Neuronal stem cell (in vitro differentiated cells): ENCODE data around the gene B3GALT5.
A peak's percentile ranks its signal among the peaks of the same experiment; 100 is the strongest.

Experiments
- DNase-seq: peaks from one replicate; pipeline ENCODE4 v3.0.0-alpha.2; 2013; ENCODE audit warnings: low spot score
- H2AFZ ChIP-seq: one replicate; pipeline ENCODE4 v1.6.1; 2013; ENCODE audit warnings: mild to moderate bottlenecking, low read length, inconsistent platforms
- H2AK5ac ChIP-seq: 2 replicates; pipeline ENCODE4 v1.6.1; 2013; ENCODE audit warnings: low read depth, mild to moderate bottlenecking, inconsistent platforms, low read length, moderate library complexity, mixed read lengths
- H2BK120ac ChIP-seq: 2 replicates; pipeline ENCODE4 v1.6.1; 2013; ENCODE audit warnings: low read depth, mild to moderate bottlenecking, inconsistent platforms, low read length, moderate library complexity, mixed read lengths
- H2BK12ac ChIP-seq: one replicate; pipeline ENCODE4 v1.6.1; 2013; ENCODE audit warnings: low read length, inconsistent platforms
- H2BK15ac ChIP-seq: 2 replicates; pipeline ENCODE4 v1.6.1; 2013; ENCODE audit warnings: mild to moderate bottlenecking, low read length, inconsistent platforms, mixed read lengths
- H2BK5ac ChIP-seq: one replicate; pipeline ENCODE4 v1.6.1; 2013; ENCODE audit warnings: inconsistent platforms, mild to moderate bottlenecking, low read length, moderate library complexity
- H3K14ac ChIP-seq: one replicate; pipeline ENCODE4 v1.6.1; 2013; ENCODE audit warnings: low read length, inconsistent platforms
- H3K18ac ChIP-seq: 2 replicates; pipeline ENCODE4 v1.6.1; 2013; ENCODE audit warnings: low read length, inconsistent platforms
- H3K23ac ChIP-seq: 2 replicates; pipeline ENCODE4 v1.6.1; 2013; ENCODE audit warnings: low read depth, mild to moderate bottlenecking, mixed read lengths, low read length, inconsistent platforms; ENCODE audit not compliant: poor library complexity
- H3K27ac ChIP-seq: replicated peaks from 3 replicates; pipeline ENCODE4 v1.5.1; 2013; ENCODE audit warnings: low read length, inconsistent platforms
- H3K27me3 ChIP-seq, 3 experiments: 2 replicates each; pipeline ENCODE4 v1.6.1; 2013; ENCODE audit warnings: low read length in 3 of 3, mild to moderate bottlenecking in 2 of 3, inconsistent platforms in 1 of 3, low read depth in 1 of 3, mixed read lengths in 1 of 3, moderate library complexity in 1 of 3; ENCODE audit not compliant: control insufficient read depth in 3 of 3, insufficient read depth in 3 of 3
- H3K36me3 ChIP-seq, 2 donors: replicated peaks in 1 of 2; 2 replicates each; pipeline ENCODE4 v1.6.1; 2013; ENCODE audit warnings: low read length in 2 of 2; ENCODE audit not compliant: control insufficient read depth in 2 of 2, insufficient read depth in 2 of 2
- H3K4ac ChIP-seq: 2 replicates; pipeline ENCODE4 v1.6.1; 2013; ENCODE audit warnings: inconsistent platforms, mild to moderate bottlenecking, low read length, moderate library complexity
- H3K4me1 ChIP-seq, 2 donors: 1 replicate in 1 of 2; 2 replicates in 1 of 2; pipeline ENCODE4 v1.6.1; 2013; ENCODE audit warnings: low read length in 2 of 2, low read depth in 1 of 2; ENCODE audit not compliant: control insufficient read depth in 2 of 2, insufficient read depth in 1 of 2
- H3K4me2 ChIP-seq: one replicate; pipeline ENCODE4 v1.6.1; 2013; ENCODE audit warnings: mild to moderate bottlenecking, low read length, inconsistent platforms; ENCODE audit not compliant: insufficient read depth, poor library complexity, severe bottlenecking
- H3K4me3 ChIP-seq, 2 donors: 2 replicates each; pipeline ENCODE4 v1.5.1; 2013; ENCODE audit warnings: low read length in 2 of 2, mild to moderate bottlenecking in 2 of 2, inconsistent platforms in 1 of 2, moderate library complexity in 1 of 2
- H3K79me1 ChIP-seq: one replicate; pipeline ENCODE4 v1.6.1; 2013; ENCODE audit warnings: low read depth, mild to moderate bottlenecking, inconsistent platforms, low read length, moderate library complexity
- H3K9ac ChIP-seq: one replicate; pipeline ENCODE4 v1.6.1; 2013; ENCODE audit warnings: mild to moderate bottlenecking, low read depth, low read length, inconsistent platforms; ENCODE audit not compliant: poor library complexity
- H3K9me3 ChIP-seq, 2 donors: replicated peaks in 1 of 2; 2 replicates each; pipeline versions ENCODE3 to v1.6.1; 2013; ENCODE audit warnings: low read length in 2 of 2, mild to moderate bottlenecking in 2 of 2, inconsistent platforms in 1 of 2, low read depth in 1 of 2, mixed read lengths in 1 of 2, moderate library complexity in 1 of 2; ENCODE audit not compliant: control insufficient read depth in 2 of 2, insufficient read depth in 1 of 2
- H4K8ac ChIP-seq: one replicate; pipeline ENCODE4 v1.6.1; 2013; ENCODE audit warnings: low read depth, mild to moderate bottlenecking, inconsistent platforms, low read length, moderate library complexity
- H4K91ac ChIP-seq: one replicate; pipeline ENCODE4 v1.6.1; 2013; ENCODE audit warnings: low read length, low read depth, mild to moderate bottlenecking, inconsistent platforms; ENCODE audit not compliant: poor library complexity
- WGBS, 2 donors: extraction: QIAGEN DNeasy Blood & Tissue Kit; methylation state at CpG; one replicate each; pipeline ENCODE4 v1.1.7; 2013; ENCODE audit warnings: missing lambda C conversion rate in 2 of 2, mixed read lengths in 1 of 2; ENCODE audit not compliant: insufficient read length in 2 of 2, insufficient replicate concordance in 1 of 2; ENCODE audit errors: extremely low coverage in 2 of 2; 5-methylcytosine and 5-hydroxymethylcytosine counted together

B3GALT5 gene

DNA sequence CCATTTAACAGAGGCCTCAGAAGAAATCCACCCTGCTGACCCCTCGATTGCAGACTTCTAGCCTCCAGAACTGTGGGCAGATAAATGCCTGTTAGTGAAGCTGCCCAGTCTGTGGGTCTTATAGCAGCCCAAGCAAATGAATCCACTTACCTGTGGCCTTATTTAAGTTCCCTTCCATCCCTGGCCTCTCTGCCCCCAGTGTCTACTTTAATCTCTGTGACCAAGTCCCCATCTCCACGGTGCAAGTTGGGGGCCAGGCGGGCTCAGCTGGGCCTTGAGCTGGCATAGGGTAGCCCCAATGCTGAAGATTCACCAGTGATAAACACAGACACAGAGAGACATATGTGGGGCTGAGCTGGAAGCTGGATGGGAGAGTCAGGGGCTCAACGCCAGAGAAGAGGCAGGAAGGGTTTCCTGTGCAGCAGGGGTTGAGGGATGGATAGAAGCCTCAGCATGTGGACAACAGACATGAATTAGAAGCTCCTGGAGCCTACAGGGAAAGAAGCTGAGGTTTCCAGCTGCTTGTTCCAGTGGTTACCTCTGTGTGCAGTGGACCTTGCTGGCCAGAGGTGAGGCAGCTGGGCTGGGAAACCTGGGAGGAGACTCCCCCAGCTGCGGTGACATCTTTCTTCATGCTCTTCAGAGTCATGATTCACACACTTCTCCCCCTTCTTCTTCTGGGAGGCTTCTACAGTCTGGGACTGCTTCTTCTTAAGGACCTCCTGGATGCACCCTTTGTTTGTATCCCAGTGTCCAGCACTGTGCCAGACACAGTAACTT, 13.4 kb upstream of the B3GALT5 start:
- no peak overlapping the region for H3K4me3 ChIP-seq
- no peaks in the 10 kb centered on the region for H3K27me3 ChIP-seq
- no peaks in the 10 kb centered on the region for H3K9me3 ChIP-seq
- no peaks in the 10 kb centered on the region for H3K79me1 ChIP-seq
- H2BK120ac ChIP-seq = no peak overlapping the region
- peaks cover 0 to 5% of the 10 kb centered on the region in 2 donors for H3K4me1 ChIP-seq
- no peak overlapping the region for H3K9ac ChIP-seq
- no peak overlapping the region for H2BK15ac ChIP-seq
- no peak overlapping the region for H3K18ac ChIP-seq
- H2AK5ac ChIP-seq = peak overlapping the region; percentile 47
- no peak overlapping the region for H3K23ac ChIP-seq
- H4K91ac ChIP-seq = no peak overlapping the region
- H4K8ac ChIP-seq = no peak overlapping the region
- H3K4ac ChIP-seq = no peak overlapping the region
- no peak overlapping the region for H2BK12ac ChIP-seq
- no peak overlapping the region for H3K4me2 ChIP-seq
- H3K27ac ChIP-seq = no peak overlapping the region
- H2BK5ac ChIP-seq = no peak overlapping the region
- no peak overlapping the region for H2AFZ ChIP-seq
- H3K14ac ChIP-seq = no peak overlapping the region
- WGBS, 2 donors = no CpG with 5 or more reads among the region's 5 CpGs
- no peaks in the 10 kb centered on the region for H3K36me3 ChIP-seq
- DNase-seq = no peak

GRCh38 chr21:39601187-39601928, 11.4 kb upstream of the B3GALT5 start:
- H3K4me3 ChIP-seq = peak overlapping the region in 1 of 2 donors; percentile 19
- H3K18ac ChIP-seq = no peak overlapping the region
- no peak for DNase-seq
- H3K4ac ChIP-seq = no peak overlapping the region
- H3K4me2 ChIP-seq = no peak overlapping the region
- H2BK5ac ChIP-seq = no peak overlapping the region
- no peak overlapping the region for H2BK12ac ChIP-seq
- no peak overlapping the region for H2BK15ac ChIP-seq
- no peak overlapping the region for H4K91ac ChIP-seq
- no peaks in the 10 kb centered on the region for H3K79me1 ChIP-seq
- no peak overlapping the region for H3K27ac ChIP-seq
- H3K9me3 ChIP-seq = no peaks in the 10 kb centered on the region
- H2AFZ ChIP-seq = peak overlapping the region; percentile 78
- H3K27me3 ChIP-seq = no peaks in the 10 kb centered on the region
- H2BK120ac ChIP-seq = no peak overlapping the region
- no peaks in the 10 kb centered on the region for H3K36me3 ChIP-seq
- no peak overlapping the region for H3K9ac ChIP-seq
- peaks cover 0 to 5% of the 10 kb centered on the region in 2 donors for H3K4me1 ChIP-seq
- no peak overlapping the region for H4K8ac ChIP-seq
- no CpG with 5 or more reads among the region's 17 CpGs for WGBS, 2 donors
- no peak overlapping the region for H2AK5ac ChIP-seq
- no peak overlapping the region for H3K14ac ChIP-seq
- H3K23ac ChIP-seq = peak overlapping the region; percentile 37

GRCh38 chr21:39602076-39602689, 10.6 kb upstream of the B3GALT5 start:
- no CpG with 5 or more reads among the region's 14 CpGs for WGBS, 2 donors
- DNase-seq = no peak
- peak overlapping the region; percentile 39 for H3K18ac ChIP-seq

DNA sequence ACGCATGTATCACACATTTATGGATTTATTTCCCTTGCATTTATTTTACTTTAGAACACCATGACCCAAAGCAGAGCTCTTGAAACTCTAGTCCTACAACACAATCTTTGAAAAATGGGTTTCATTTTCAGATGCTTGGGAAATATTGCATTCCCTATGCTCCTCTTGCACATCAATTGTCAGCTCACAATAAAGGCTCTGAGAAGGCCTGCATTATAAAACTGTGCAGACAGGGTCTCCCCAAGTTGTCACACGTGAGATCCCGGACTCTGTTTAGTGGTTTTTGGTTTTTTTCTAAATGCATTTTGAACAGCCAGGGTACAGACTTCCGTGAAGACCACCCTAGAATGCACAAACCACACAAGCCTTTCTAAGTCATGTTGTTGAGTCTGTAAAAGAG, 9.9 kb upstream of the B3GALT5 start:
- H3K27ac ChIP-seq = no peak overlapping the region
- H2AK5ac ChIP-seq = no peak overlapping the region
- no peak overlapping the region for H2BK5ac ChIP-seq
- no peak overlapping the region for H3K14ac ChIP-seq
- no peak overlapping the region for H2AFZ ChIP-seq
- peaks cover 0 to 5% of the 10 kb centered on the region in 2 donors for H3K4me1 ChIP-seq
- no peaks in the 10 kb centered on the region for H3K27me3 ChIP-seq
- H3K4me3 ChIP-seq = no peak overlapping the region
- no peak overlapping the region for H3K18ac ChIP-seq
- no peaks in the 10 kb centered on the region for H3K9me3 ChIP-seq
- no peaks in the 10 kb centered on the region for H3K36me3 ChIP-seq
- H3K23ac ChIP-seq = no peak overlapping the region
- H3K79me1 ChIP-seq = no peaks in the 10 kb centered on the region
- no peak overlapping the region for H4K91ac ChIP-seq
- no peak overlapping the region for H2BK15ac ChIP-seq
- no peak overlapping the region for H2BK120ac ChIP-seq
- no peak overlapping the region for H3K4me2 ChIP-seq
- WGBS, 2 donors = no CpG with 5 or more reads among the region's 4 CpGs
- H3K4ac ChIP-seq = no peak overlapping the region
- no peak overlapping the region for H4K8ac ChIP-seq
- no peak overlapping the region for H3K9ac ChIP-seq
- H2BK12ac ChIP-seq = no peak overlapping the region
- DNase-seq = no peak

More at GRCh38 chr21:39602076-39602689, 10.6 kb upstream of the B3GALT5 start:
- H3K4me2 ChIP-seq = no peak overlapping the region
- no peak overlapping the region for H2BK120ac ChIP-seq
- H2BK15ac ChIP-seq = no peak overlapping the region
- no peak overlapping the region for H3K23ac ChIP-seq
- H2AFZ ChIP-seq = no peak overlapping the region
- no peaks in the 10 kb centered on the region for H3K27me3 ChIP-seq
- H3K79me1 ChIP-seq = no peaks in the 10 kb centered on the region
- no peak overlapping the region for H2BK5ac ChIP-seq
- no peak overlapping the region for H4K91ac ChIP-seq
- no peak overlapping the region for H3K4me3 ChIP-seq
- H4K8ac ChIP-seq = no peak overlapping the region
- no peak overlapping the region for H2AK5ac ChIP-seq
- no peak overlapping the region for H3K4ac ChIP-seq
- H3K9me3 ChIP-seq = no peaks in the 10 kb centered on the region
- peaks cover 0 to 5% of the 10 kb centered on the region in 2 donors for H3K4me1 ChIP-seq
- H3K36me3 ChIP-seq = no peaks in the 10 kb centered on the region
- no peak overlapping the region for H3K27ac ChIP-seq
- H3K14ac ChIP-seq = peak overlapping the region; percentile 14
- no peak overlapping the region for H2BK12ac ChIP-seq
- no peak overlapping the region for H3K9ac ChIP-seq
